ENCODE data around the gene MLXIP. TPM values are rescaled to one million over a fixed set of nuclear protein-coding genes. Genes with fewer than 3 reads are reported as not detected.

Gene MLXIP
- total and polyA plus RNA-seq, 2 donors (not counting 3 experiments of a cell fraction or from before 2014, with no cell fraction given) = 22.0 to 72.5 TPM

DNA sequence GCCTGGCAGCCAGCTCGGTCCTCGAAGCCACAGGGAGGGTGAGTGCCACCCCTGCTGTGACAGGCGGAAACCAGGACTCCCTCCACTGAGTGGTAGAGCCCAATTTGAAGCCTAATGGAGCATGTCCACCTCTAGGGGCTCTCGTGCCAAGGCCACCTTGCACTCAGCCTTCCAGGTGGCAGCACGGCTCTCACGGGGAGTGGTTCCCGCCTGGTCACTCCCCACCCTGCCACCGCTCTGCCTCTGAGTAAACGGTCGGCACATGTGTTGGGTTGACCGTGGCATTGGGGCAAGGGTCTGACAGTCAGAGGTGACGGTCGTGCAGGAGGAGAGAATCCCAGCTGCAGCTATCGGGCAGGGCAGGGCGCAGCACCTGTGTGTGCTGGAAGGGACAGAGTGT, 60.7 kb downstream of the MLXIP start:
- intact Hi-C loops (cut with micrococcal nuclease) (no loop called here), dilution Hi-C loops (cut with MboI; ENCODE audit: extremely low pct_ligation_motif_present, low sequenced_read_pairs) (no loop called here)
- no peaks in the 10 kb centered on the region for H3K9me1 ChIP-seq (replicated peaks; ENCODE audit: control insufficient read depth, extremely low read depth, insufficient read depth, low read length)
- POLR2A ChIA-PET = no interaction called here
- DNase-seq (ENCODE audit: low read depth, low spot score) (no peak), FAIRE-seq (no peak)
- no peak overlapping the region for H2AFZ ChIP-seq (ENCODE audit: low read depth, low read length)
- H3K4me1 ChIP-seq (ENCODE audit: control insufficient read depth, extremely low read depth, insufficient read depth, low read length) = no peaks in the 10 kb centered on the region
- no peak overlapping the region for H3K4me2 ChIP-seq (ENCODE audit: insufficient read depth, low read length)
- H3K9me3 ChIP-seq (replicated peaks; ENCODE audit: control insufficient read depth, insufficient read depth, low read length) = no peaks in the 10 kb centered on the region
- no peaks in the 10 kb centered on the region for H3K79me2 ChIP-seq (ENCODE audit: control insufficient read depth, insufficient read depth, low read length)
- CTCF ChIA-PET = interaction anchor here (1.1 to 2.7 kb wide), 5 partner anchors 16 to 85 kb away, joined by 3 to 18 read pairs (median 5); partner anchors contain the start of gene LRRC43
- H3K36me3 ChIP-seq (ENCODE audit: control insufficient read depth in 2 of 2, extremely low read depth in 1 of 2, insufficient read depth in 2 of 2, low read length in 2 of 2) = peaks cover 0 to 40% of the 10 kb centered on the region in 2 experiments
- no TSS peak for BruUV-seq (replicated peaks)
- no peak overlapping the region for H3K4me3 ChIP-seq (replicated peaks in 1 of 3; ENCODE audit: insufficient read depth in 1 of 3, low read depth in 1 of 3, low read length in 3 of 3)
- H3K27ac ChIP-seq (ENCODE audit: insufficient read depth, low read depth, low read length) = no peak overlapping the region
- H3K27me3 ChIP-seq (ENCODE audit: control insufficient read depth in 2 of 2, insufficient read depth in 2 of 2, low read length in 2 of 2) = no peaks in the 10 kb centered on the region
- no peak for TF ChIP-seq POLR2A (IDR thresholded peaks at IDR 0.05; ENCODE audit: low read depth, low read length)
- TF ChIP-seq POLR2AphosphoS5 (IDR thresholded peaks at IDR 0.05; ENCODE audit: insufficient read depth, low read depth, low read length) = no peak
- TF ChIP-seq, protein P1, sequence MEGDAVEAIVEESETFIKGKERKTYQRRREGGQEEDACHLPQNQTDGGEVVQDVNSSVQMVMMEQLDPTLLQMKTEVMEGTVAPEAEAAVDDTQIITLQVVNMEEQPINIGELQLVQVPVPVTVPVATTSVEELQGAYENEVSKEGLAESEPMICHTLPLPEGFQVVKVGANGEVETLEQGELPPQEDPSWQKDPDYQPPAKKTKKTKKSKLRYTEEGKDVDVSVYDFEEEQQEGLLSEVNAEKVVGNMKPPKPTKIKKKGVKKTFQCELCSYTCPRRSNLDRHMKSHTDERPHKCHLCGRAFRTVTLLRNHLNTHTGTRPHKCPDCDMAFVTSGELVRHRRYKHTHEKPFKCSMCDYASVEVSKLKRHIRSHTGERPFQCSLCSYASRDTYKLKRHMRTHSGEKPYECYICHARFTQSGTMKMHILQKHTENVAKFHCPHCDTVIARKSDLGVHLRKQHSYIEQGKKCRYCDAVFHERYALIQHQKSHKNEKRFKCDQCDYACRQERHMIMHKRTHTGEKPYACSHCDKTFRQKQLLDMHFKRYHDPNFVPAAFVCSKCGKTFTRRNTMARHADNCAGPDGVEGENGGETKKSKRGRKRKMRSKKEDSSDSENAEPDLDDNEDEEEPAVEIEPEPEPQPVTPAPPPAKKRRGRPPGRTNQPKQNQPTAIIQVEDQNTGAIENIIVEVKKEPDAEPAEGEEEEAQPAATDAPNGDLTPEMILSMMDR (IDR thresholded peaks at IDR 0.05; ENCODE audit: extremely low read depth in 1 of 2, insufficient read depth in 1 of 2, low read depth in 1 of 2, low read length in 2 of 2) = no peak
- no peak for TF ChIP-seq MAX (IDR thresholded peaks at IDR 0.05; ENCODE audit: insufficient read depth, insufficient read length)
- no peak for TF ChIP-seq MYC (IDR thresholded peaks at IDR 0.05; ENCODE audit: low read depth, low read length)
- TF ChIP-seq FOS (IDR thresholded peaks at IDR 0.05; ENCODE audit: borderline replicate concordance, insufficient read depth, low read length) = no peak
- TF ChIP-seq JUN (IDR thresholded peaks at IDR 0.05; ENCODE audit: borderline replicate concordance, insufficient read depth, insufficient read length, low read depth) = no peak
- TF ChIP-seq EZH2 (IDR thresholded peaks at IDR 0.05; ENCODE audit: borderline replicate concordance, low read depth, low read length, severe bottlenecking) = no peak
- TF ChIP-seq GATA2 (IDR thresholded peaks at IDR 0.05; ENCODE audit: insufficient read depth, insufficient read length, low read depth, low read length) = no peak
- no peaks in the 10 kb centered on the region for H4K20me1 ChIP-seq (replicated peaks; ENCODE audit: control insufficient read depth, extremely low read depth, insufficient read depth, low read length)
- no peak overlapping the region for H3K9ac ChIP-seq (replicated peaks; ENCODE audit: extremely low read depth, insufficient read depth, low read length)

All from endothelial cell of umbilical vein (primary cell).